K562 (cell line): ENCODE results near the gene NUP98. TPM values are rescaled to one million over a fixed set of nuclear protein-coding genes. Genes with fewer than 3 reads are reported as not detected.

Experiments used
- CREB1 ChIP-seq, 2 experiments: sonication (generic) in 1 of 2; formaldehyde crosslinking in 1 of 2; IDR thresholded peaks; 2 replicates each; pipeline versions ENCODE4 v1.6.1 to v1.8.0; 2012 to 2022; ENCODE audit warnings: inconsistent platforms in 1 of 2, mild to moderate bottlenecking in 1 of 2, missing genetic modification reagents in 1 of 2, moderate library complexity in 1 of 2
- EGR1 ChIP-seq: fragments of 450-650 bp; conservative IDR thresholded peaks from 2 replicates; pipeline ENCODE4 v1.6.1; 2017; ENCODE audit warnings: mild to moderate bottlenecking
- ERF ChIP-seq: fragments of 450-650 bp; formaldehyde crosslinking; IDR thresholded peaks from 2 replicates; pipeline ENCODE4 v1.4.0; 2020; ENCODE audit warnings: mild to moderate bottlenecking, mixed read lengths
- HDAC2 ChIP-seq: fragments of 450-650 bp; IDR thresholded peaks from 2 replicates; pipeline ENCODE4 v1.6.1; 2016; ENCODE audit warnings: mild to moderate bottlenecking
- IRF2 ChIP-seq: sonication (generic); formaldehyde crosslinking; IDR thresholded peaks from 2 replicates; pipeline ENCODE4 v1.8.1; 2022; ENCODE audit warnings: mild to moderate bottlenecking, missing genetic modification reagents
- NR2F6 ChIP-seq: fragments of 450-650 bp; formaldehyde crosslinking; IDR thresholded peaks from 2 replicates; pipeline ENCODE4 v1.4.0; 2020; ENCODE audit warnings: mild to moderate bottlenecking
- SMAD4 ChIP-seq: fragments of 250-450 bp; sonication (Bioruptor Pico); conservative IDR thresholded peaks from 2 replicates; pipeline ENCODE4 v1.8.0; 2021; ENCODE audit warnings: inconsistent platforms, mild to moderate bottlenecking, moderate library complexity
- SREBF1 ChIP-seq: fragments of 150-350 bp; IDR thresholded peaks from 2 replicates; pipeline ENCODE4 v1.6.1; 2014; ENCODE audit warnings: antibody characterized with exemption, low read depth, low read length, borderline replicate concordance
- ZBTB26 ChIP-seq: fragments of 450-650 bp; formaldehyde crosslinking; IDR thresholded peaks from 2 replicates; pipeline ENCODE4 v1.4.0; 2022; ENCODE audit warnings: missing genetic modification characterization
- ZFP1 ChIP-seq: fragments of 450-650 bp; formaldehyde crosslinking; IDR thresholded peaks from 2 replicates; pipeline ENCODE4 v1.4.0; 2020; ENCODE audit warnings: mild to moderate bottlenecking, mixed read lengths
- ZNF133 ChIP-seq: fragments of 250-450 bp; sonication (Bioruptor Pico); IDR thresholded peaks from 2 replicates; pipeline ENCODE4 v1.4.0; 2020; ENCODE audit warnings: mild to moderate bottlenecking
- ZNF23 ChIP-seq: fragments of 250-450 bp; sonication (Bioruptor Pico); IDR thresholded peaks from 2 replicates; pipeline ENCODE4 v1.4.0; 2020; ENCODE audit warnings: mild to moderate bottlenecking
- ZNF584 ChIP-seq: fragments of 200-800 bp; sonication (Bioruptor generic); IDR thresholded peaks from 2 replicates; pipeline ENCODE4 v1.6.1; 2016; ENCODE audit warnings: low read depth, mild to moderate bottlenecking, missing genetic modification characterization, missing compliant biosample characterization
- ZNF778 ChIP-seq: fragments of 450-650 bp; formaldehyde crosslinking; IDR thresholded peaks from 2 replicates; pipeline ENCODE4 v1.4.0; 2020; ENCODE audit warnings: mild to moderate bottlenecking, moderate library complexity
- ZSCAN32 ChIP-seq: fragments of 450-650 bp; formaldehyde crosslinking; IDR thresholded peaks from 2 replicates; pipeline ENCODE4 v1.4.0; 2020; ENCODE audit warnings: mild to moderate bottlenecking, moderate library complexity
- ZZZ3 ChIP-seq: fragments of 450-650 bp; IDR thresholded peaks from 2 replicates; pipeline ENCODE4 v1.6.1; 2016; ENCODE audit warnings: antibody characterized with exemption, mild to moderate bottlenecking, moderate library complexity
- polyA plus RNA-seq, 8 experiments: library from polyadenylated mRNA; depleted of rRNA in 4 of 8; stranded (reverse) in 5 of 8; unstranded in 3 of 8; fragments of >200 nt; fragmentation: Nextera tagmentation in 2 of 8; fragmentation: Illumina TruSeq in 1 of 8; extraction: Ambion mirVana in 2 of 8; extraction: Trizol in 1 of 8; gene quantifications; 2 replicates each; pipeline versions ENCODE4 v1.2.1 to v1.2.3, GENCODE V29; 2011 to 2014; ENCODE audit warnings: inconsistent platforms in 1 of 8, missing spikeins in 1 of 8
- total RNA-seq, 7 experiments: library from RNA; depleted of rRNA in 6 of 7; stranded (reverse); fragments of >200 nt in 6 of 7; fragmentation: Illumina TruSeq in 2 of 7; extraction: Trizol in 2 of 7; gene quantifications; 2 replicates each; pipeline versions ENCODE4 v1.2.1 to v1.2.3, GENCODE V29; 2011 to 2021; ENCODE audit warnings: low replicate concordance in 1 of 7
- TF ChIP-seq, protein P1 (sequence below): sonication (generic); formaldehyde crosslinking; IDR thresholded peaks from 2 replicates; pipeline ENCODE4 v1.8.0; 2022; ENCODE audit warnings: mild to moderate bottlenecking, missing genetic modification reagents, borderline replicate concordance
- TF ChIP-seq, protein P2 (sequence below): fragments of 250-450 bp; sonication (Bioruptor Pico); IDR thresholded peaks from 2 replicates; pipeline ENCODE4 v1.8.0; 2022; ENCODE audit warnings: moderate library complexity, mild to moderate bottlenecking, inconsistent platforms
- TF ChIP-seq, protein P3 (sequence below): fragments of 250-450 bp; sonication (Bioruptor Pico); IDR thresholded peaks from 2 replicates; pipeline ENCODE4 v1.8.0; 2022; ENCODE audit warnings: inconsistent platforms, mild to moderate bottlenecking, moderate library complexity, borderline replicate concordance
- TF ChIP-seq, protein P4 (sequence below): fragments of 450-650 bp; conservative IDR thresholded peaks from 2 replicates; pipeline ENCODE4 v1.6.1; 2016; ENCODE audit warnings: missing genetic modification characterization, low read depth, mild to moderate bottlenecking, control low read depth, missing compliant biosample characterization

The NUP98 gene
- total and polyA plus RNA-seq, 9 of the 15 experiments (the other 6 are each of a cell fraction or from before 2014, with no cell fraction given): 45.1 to 196 (median 130) TPM

DNA sequence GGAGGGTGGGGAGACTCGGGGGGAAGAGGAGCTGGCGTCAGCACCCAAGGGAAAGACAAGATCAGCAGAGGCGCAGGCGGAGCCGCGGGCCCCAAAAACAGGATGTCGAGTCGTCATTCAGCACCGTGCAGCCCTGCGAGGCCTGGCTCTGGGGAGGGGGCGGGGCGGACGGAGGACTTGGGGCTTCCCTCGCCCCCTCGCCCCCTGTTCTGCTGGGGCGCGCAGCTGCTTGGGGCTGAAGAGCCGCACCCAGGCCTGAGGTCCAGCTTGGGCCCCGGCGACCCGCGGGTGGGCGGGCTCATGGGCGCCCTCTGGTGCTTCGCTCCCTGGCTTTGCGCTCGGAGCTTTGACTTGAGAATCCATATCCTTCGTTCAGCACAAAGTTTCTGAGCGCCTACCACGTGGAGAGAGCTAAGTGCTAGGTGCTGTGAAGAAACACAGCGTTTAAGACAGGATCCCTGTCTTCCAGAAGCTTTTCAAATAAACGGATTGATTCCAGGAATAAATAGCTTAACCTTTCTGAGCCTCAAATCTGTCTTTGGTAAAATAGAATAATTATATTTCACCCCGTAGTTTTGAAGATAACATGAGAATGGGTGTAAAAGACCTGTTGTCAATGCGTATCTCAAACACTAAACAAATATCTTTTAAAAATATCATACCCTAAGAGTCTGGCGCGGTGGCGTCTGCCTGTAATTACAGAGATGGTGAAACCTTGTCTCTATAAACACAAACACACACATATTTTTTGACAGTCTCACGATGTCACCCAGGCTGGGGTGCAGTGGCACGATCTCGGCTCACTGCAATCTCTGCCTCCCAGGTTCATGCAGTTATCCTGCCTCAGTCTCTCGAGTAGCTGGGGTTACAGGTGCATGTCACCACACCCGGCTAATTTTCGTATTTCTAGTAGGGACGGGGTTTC, 44.3 kb upstream of the NUP98 start (continued):
- no peak for TF ChIP-seq SREBF1
- TF ChIP-seq HDAC2: peak; percentile 68; the same call in 1 of the 2 replicates
- TF ChIP-seq ERF: no peak
- no peak for TF ChIP-seq ZNF778 (CRISPR knock-in tag)
- TF ChIP-seq EGR1: peak; percentile 84
- TF ChIP-seq, protein P1, sequence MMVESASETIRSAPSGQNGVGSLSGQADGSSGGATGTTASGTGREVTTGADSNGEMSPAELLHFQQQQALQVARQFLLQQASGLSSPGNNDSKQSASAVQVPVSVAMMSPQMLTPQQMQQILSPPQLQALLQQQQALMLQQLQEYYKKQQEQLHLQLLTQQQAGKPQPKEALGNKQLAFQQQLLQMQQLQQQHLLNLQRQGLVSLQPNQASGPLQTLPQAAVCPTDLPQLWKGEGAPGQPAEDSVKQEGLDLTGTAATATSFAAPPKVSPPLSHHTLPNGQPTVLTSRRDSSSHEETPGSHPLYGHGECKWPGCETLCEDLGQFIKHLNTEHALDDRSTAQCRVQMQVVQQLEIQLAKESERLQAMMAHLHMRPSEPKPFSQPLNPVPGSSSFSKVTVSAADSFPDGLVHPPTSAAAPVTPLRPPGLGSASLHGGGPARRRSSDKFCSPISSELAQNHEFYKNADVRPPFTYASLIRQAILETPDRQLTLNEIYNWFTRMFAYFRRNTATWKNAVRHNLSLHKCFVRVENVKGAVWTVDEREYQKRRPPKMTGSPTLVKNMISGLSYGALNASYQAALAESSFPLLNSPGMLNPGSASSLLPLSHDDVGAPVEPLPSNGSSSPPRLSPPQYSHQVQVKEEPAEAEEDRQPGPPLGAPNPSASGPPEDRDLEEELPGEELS (CRISPR knock-in tag): no peak; the same call in 1 of the 2 replicates
- peak; percentile 33 for TF ChIP-seq CREB1 (IDR thresholded peaks at IDR 0.05)
- TF ChIP-seq CREB1 (CRISPR knock-in tag; IDR thresholded peaks at IDR 0.05): peak; percentile 56; the same call in 1 of the 2 replicates
- TF ChIP-seq, protein P2, sequence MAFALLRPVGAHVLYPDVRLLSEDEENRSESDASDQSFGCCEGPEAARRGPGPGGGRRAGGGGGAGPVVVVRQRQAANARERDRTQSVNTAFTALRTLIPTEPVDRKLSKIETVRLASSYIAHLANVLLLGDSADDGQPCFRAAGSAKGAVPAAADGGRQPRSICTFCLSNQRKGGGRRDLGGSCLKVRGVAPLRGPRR (CRISPR knock-in tag): no peak
- TF ChIP-seq ZSCAN32 (CRISPR knock-in tag): no peak
- TF ChIP-seq ZNF584: peak; percentile 78; the same call in 1 of the 2 replicates
- TF ChIP-seq ZFP1 (CRISPR knock-in tag): no peak
- no peak for TF ChIP-seq ZBTB26 (CRISPR knock-in tag)
- no peak; the same call in none of the 2 replicates for TF ChIP-seq SMAD4 (CRISPR knock-in tag)
- TF ChIP-seq, protein P3, sequence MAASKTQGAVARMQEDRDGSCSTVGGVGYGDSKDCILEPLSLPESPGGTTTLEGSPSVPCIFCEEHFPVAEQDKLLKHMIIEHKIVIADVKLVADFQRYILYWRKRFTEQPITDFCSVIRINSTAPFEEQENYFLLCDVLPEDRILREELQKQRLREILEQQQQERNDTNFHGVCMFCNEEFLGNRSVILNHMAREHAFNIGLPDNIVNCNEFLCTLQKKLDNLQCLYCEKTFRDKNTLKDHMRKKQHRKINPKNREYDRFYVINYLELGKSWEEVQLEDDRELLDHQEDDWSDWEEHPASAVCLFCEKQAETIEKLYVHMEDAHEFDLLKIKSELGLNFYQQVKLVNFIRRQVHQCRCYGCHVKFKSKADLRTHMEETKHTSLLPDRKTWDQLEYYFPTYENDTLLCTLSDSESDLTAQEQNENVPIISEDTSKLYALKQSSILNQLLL (CRISPR knock-in tag): no peak
- TF ChIP-seq ZNF23: no peak
- TF ChIP-seq, protein P4, sequence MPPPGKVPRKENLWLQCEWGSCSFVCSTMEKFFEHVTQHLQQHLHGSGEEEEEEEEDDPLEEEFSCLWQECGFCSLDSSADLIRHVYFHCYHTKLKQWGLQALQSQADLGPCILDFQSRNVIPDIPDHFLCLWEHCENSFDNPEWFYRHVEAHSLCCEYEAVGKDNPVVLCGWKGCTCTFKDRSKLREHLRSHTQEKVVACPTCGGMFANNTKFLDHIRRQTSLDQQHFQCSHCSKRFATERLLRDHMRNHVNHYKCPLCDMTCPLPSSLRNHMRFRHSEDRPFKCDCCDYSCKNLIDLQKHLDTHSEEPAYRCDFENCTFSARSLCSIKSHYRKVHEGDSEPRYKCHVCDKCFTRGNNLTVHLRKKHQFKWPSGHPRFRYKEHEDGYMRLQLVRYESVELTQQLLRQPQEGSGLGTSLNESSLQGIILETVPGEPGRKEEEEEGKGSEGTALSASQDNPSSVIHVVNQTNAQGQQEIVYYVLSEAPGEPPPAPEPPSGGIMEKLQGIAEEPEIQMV (tag): no peak
- TF ChIP-seq NR2F6: no peak
- no peak for TF ChIP-seq ZZZ3
- TF ChIP-seq ZNF133 (CRISPR knock-in tag): no peak
- TF ChIP-seq IRF2: no peak
